Activated naive CD4-positive, alpha-beta T cell treated with anti-CD3 and anti-CD28 coated beads, Interleukin-2, amount 10 ng/mL, durations not matched to agents 7 days and 5 days (primary cell): Measurements from ENCODE around the gene KRT28.

ENCODE experiments used
- CTCF ChIA-PET: fragments of 350-600 bp; sonication (Branson Sonifier 250); formaldehyde crosslinking; loops from one replicate; lab custom pipeline; 2021; ENCODE audit warnings: antibody characterized with exemption; lab: Charles Lee
- DNase-seq: peaks from one replicate; pipeline ENCODE4 v3.0.0-alpha.2; 2020
- H3K27ac Mint-ChIP-seq: one replicate; pipeline ENCODE4 v1.8.0; 2021; ENCODE audit warnings: mild to moderate bottlenecking, moderate library complexity, mixed read lengths
- H3K27me3 Mint-ChIP-seq: one replicate; pipeline ENCODE4 v1.8.0; 2021; ENCODE audit warnings: mild to moderate bottlenecking, mixed read lengths
- H3K36me3 Mint-ChIP-seq: one replicate; pipeline ENCODE4 v1.8.0; 2021; ENCODE audit warnings: mixed read lengths
- H3K4me1 Mint-ChIP-seq: one replicate; pipeline ENCODE4 v1.8.0; 2021; ENCODE audit warnings: mixed read lengths
- H3K4me3 Mint-ChIP-seq: one replicate; pipeline ENCODE4 v1.8.0; 2021; ENCODE audit warnings: mild to moderate bottlenecking, moderate library complexity, mixed read lengths
- H3K9me3 Mint-ChIP-seq: one replicate; pipeline ENCODE4 v1.8.0; 2021; ENCODE audit warnings: mixed read lengths

Gene KRT28, protein sequence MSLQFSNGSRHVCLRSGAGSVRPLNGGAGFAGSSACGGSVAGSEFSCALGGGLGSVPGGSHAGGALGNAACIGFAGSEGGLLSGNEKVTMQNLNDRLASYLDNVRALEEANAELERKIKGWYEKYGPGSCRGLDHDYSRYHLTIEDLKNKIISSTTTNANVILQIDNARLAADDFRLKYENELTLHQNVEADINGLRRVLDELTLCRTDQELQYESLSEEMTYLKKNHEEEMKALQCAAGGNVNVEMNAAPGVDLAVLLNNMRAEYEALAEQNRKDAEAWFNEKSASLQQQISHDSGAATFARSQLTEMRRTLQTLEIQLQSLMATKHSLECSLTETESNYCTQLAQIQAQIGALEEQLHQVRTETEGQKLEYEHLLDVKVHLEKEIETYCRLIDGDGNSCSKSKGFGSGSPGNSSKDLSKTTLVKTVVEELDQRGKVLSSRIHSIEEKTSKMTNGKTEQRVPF

GRCh38 chr17:40799859-40800258, at the start of gene KRT28:
Gene KRT28, minus strand, starts transcription at chr17:40799959. Its CDS starts 66 bp downstream, at chr17:40799893.
- Mint-ChIP-seq H3K4me3 (no peak within 1 kb of the TSS), H3K4me1 (peaks cover 2% of the 10 kb centered on the region), H3K9me3 (no peaks in the 10 kb centered on the region), H3K27ac (no peak within 1 kb of the TSS), H3K36me3 (no peaks in the 10 kb centered on the region), H3K27me3 (peaks cover 38% of the 10 kb centered on the region)
- DNase-seq: no peak
- CTCF ChIA-PET: no interaction called here

DNA sequence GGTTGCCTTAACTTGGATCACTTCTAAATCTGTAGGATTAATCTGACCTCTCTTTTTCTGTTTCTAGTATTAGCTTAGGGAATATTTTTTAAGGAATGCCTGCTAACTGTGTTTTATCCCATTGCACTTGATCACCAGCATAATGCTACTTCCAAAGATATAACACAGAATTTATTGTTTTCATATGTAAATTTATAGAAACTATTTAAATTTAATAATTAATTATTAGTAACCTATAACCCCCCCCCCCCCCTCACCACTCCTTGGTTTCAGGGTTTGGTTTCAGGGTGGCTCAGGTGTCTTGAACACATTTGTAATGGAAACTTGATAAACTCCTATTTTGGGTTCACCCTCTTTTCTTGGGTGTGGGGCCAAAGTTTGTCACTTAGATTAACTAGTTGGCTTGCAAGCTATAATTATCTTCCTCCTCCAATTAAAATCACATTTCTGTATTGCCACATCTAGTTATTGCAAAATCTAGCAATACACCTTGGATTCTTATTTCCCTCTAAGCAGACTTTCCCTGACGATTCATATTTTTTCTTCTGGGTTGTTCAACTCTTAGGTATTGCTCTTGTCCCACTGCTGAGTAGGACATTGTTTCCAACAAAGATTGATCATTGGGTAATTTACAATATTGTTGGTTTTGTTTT, 49.0 kb upstream of the KRT28 start:
- Mint-ChIP-seq H3K27me3 (peaks cover 19% of the 10 kb centered on the region), H3K27ac (no peak overlapping the region), H3K9me3 (no peaks in the 10 kb centered on the region), H3K36me3 (no peaks in the 10 kb centered on the region), H3K4me3 (no peak overlapping the region), H3K4me1 (no peaks in the 10 kb centered on the region)
- DNase-seq: no peak
- CTCF ChIA-PET: no interaction called here

- CTCF ChIA-PET: interaction anchor here (0.6 to 1.3 kb wide), 2 partner anchors 13 to 228 kb away, joined by 3 read pairs; no protein-coding TSS in a partner anchor
- no peak overlapping the region for H3K4me3 Mint-ChIP-seq
- no peaks in the 10 kb centered on the region for H3K9me3 Mint-ChIP-seq
- H3K27me3 Mint-ChIP-seq: peaks cover 17% of the 10 kb centered on the region
- no peaks in the 10 kb centered on the region for H3K4me1 Mint-ChIP-seq
- no peak for DNase-seq
- H3K36me3 Mint-ChIP-seq: no peaks in the 10 kb centered on the region
- no peak overlapping the region for H3K27ac Mint-ChIP-seq
Observed at GRCh38 chr17:40846515-40847144, 46.9 kb upstream of the KRT28 start.

GRCh38 chr17:40844671-40845107, 44.9 kb upstream of the KRT28 start:
- CTCF ChIA-PET: no interaction called here
- Mint-ChIP-seq H3K27ac (no peak overlapping the region), H3K9me3 (no peaks in the 10 kb centered on the region), H3K4me1 (no peaks in the 10 kb centered on the region), H3K36me3 (no peaks in the 10 kb centered on the region), H3K27me3 (peaks cover 15% of the 10 kb centered on the region), H3K4me3 (no peak overlapping the region)
- no peak for DNase-seq

- H3K27ac Mint-ChIP-seq: no peak overlapping the region
- no peaks in the 10 kb centered on the region for H3K9me3 Mint-ChIP-seq
- H3K4me3 Mint-ChIP-seq: no peak overlapping the region
- peaks cover 15% of the 10 kb centered on the region for H3K27me3 Mint-ChIP-seq
- CTCF ChIA-PET: interaction anchor here (0.7 to 1.2 kb wide), 2 partner anchors 13 to 15 kb away, joined by 3 to 4 read pairs; no protein-coding TSS in a partner anchor
- no peaks in the 10 kb centered on the region for H3K36me3 Mint-ChIP-seq
- no peaks in the 10 kb centered on the region for H3K4me1 Mint-ChIP-seq
- no peak for DNase-seq
Observed at GRCh38 chr17:40843242-40843641, 43.5 kb upstream of the KRT28 start.

- no peak overlapping the region for H3K4me3 Mint-ChIP-seq
- H3K4me1 Mint-ChIP-seq: no peaks in the 10 kb centered on the region
- no peaks in the 10 kb centered on the region for H3K9me3 Mint-ChIP-seq
- CTCF ChIA-PET: no interaction called here
- H3K27ac Mint-ChIP-seq: no peak overlapping the region
- no peak for DNase-seq
- peaks cover 15% of the 10 kb centered on the region for H3K27me3 Mint-ChIP-seq
- no peaks in the 10 kb centered on the region for H3K36me3 Mint-ChIP-seq
Observed at GRCh38 chr17:40841246-40841645, 41.5 kb upstream of the KRT28 start.

DNA sequence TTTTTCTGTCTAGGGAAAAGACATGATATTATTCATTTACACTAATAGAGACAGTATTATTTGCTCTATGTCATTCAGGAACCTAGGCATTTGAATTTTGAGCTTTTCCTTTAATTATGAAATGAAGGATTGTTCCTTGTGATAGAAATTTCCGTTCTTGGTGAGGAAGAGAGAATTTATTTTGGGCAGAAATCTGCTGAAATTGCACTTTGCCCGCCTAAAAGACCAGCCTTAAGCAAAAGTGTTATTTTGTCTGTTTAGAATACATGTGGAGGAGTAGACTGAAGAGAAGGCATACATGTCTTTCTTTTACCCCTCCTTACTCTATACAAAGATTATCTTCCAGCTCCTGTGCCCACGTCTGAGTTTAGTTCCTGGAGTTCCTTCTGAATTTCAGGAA, 39.4 kb upstream of the KRT28 start:
- CTCF ChIA-PET: no interaction called here
- H3K4me3 Mint-ChIP-seq: no peak overlapping the region
- H3K27ac Mint-ChIP-seq: no peak overlapping the region
- no peaks in the 10 kb centered on the region for H3K27me3 Mint-ChIP-seq
- no peaks in the 10 kb centered on the region for H3K4me1 Mint-ChIP-seq
- H3K36me3 Mint-ChIP-seq: no peaks in the 10 kb centered on the region
- no peak for DNase-seq
- H3K9me3 Mint-ChIP-seq: no peaks in the 10 kb centered on the region

DNA sequence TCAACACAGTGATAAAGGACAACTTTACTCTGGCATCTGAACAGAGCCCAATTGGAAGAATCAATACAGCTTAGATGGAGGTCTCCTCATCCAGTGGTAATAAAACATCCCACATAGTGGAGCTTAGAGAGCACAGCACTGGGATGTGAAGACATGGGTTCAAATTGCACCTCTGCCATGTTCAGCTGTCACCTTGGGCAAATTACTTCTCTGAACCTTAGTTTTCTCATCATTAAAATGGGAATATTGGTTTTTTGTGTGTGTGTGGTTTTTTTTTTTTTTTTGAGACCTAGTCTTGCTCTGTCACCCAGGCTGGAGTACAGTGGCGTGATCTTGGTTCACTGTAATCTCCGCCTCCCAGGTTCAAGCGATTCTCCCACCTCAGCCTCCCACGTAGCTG, 36.3 kb upstream of the KRT28 start:
- Mint-ChIP-seq H3K4me1 (peaks cover 3% of the 10 kb centered on the region), H3K27me3 (no peaks in the 10 kb centered on the region), H3K27ac (no peak overlapping the region), H3K4me3 (no peak overlapping the region), H3K36me3 (no peaks in the 10 kb centered on the region), H3K9me3 (no peaks in the 10 kb centered on the region)
- CTCF ChIA-PET: interaction anchor here (1.4 kb wide), 1 partner anchor 17 kb away, joined by 3 read pairs; no protein-coding TSS in a partner anchor
- DNase-seq: no peak

GRCh38 chr17:40833882-40834281, 34.1 kb upstream of the KRT28 start:
- H3K27ac Mint-ChIP-seq: no peak overlapping the region
- no peak overlapping the region for H3K4me3 Mint-ChIP-seq
- H3K4me1 Mint-ChIP-seq: peaks cover 3% of the 10 kb centered on the region
- CTCF ChIA-PET: no interaction called here
- H3K9me3 Mint-ChIP-seq: no peaks in the 10 kb centered on the region
- peaks cover 2% of the 10 kb centered on the region for H3K36me3 Mint-ChIP-seq
- DNase-seq: no peak
- no peaks in the 10 kb centered on the region for H3K27me3 Mint-ChIP-seq

- Mint-ChIP-seq H3K27ac (no peak overlapping the region), H3K4me1 (peaks cover 6% of the 10 kb centered on the region), H3K9me3 (no peaks in the 10 kb centered on the region), H3K36me3 (peaks cover 2% of the 10 kb centered on the region), H3K4me3 (no peak overlapping the region), H3K27me3 (no peaks in the 10 kb centered on the region)
- DNase-seq: no peak
- CTCF ChIA-PET: no interaction called here
Observed at GRCh38 chr17:40832840-40833239, 33.1 kb upstream of the KRT28 start.

- DNase-seq: no peak
- Mint-ChIP-seq H3K27ac (no peak overlapping the region), H3K9me3 (no peaks in the 10 kb centered on the region), H3K27me3 (no peaks in the 10 kb centered on the region), H3K36me3 (peaks cover 2% of the 10 kb centered on the region), H3K4me3 (no peak overlapping the region), H3K4me1 (peaks cover 12% of the 10 kb centered on the region)
- CTCF ChIA-PET: no interaction called here
Observed at GRCh38 chr17:40830085-40830776, 30.5 kb upstream of the KRT28 start.

DNA sequence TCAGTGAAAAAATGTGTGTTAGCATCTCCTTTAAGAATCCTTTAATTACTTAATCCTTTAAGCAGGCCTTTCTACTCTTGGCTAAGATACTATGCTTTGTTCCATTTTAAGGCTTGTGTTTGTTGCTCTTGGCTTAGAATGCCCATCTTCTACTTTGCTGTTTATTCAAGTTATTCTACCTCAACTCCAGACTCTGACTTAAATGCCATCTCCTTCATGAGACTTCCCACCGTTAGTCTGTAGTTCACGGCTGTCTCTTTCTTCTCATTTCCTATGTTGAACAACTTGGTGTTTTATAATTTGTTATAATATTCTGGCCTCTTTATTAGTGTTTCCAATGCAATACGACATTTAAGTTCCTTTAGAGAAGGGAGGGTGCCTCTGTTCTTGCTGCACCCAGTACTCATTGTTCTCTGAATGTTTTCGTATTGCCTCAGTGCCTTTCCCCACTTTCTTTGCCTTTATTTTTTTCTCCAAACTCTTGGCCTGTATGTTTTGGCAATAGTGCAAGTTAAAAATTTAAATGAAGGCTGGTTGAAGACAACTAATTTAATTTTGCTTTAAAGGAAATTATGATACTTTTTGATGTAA, 28.8 kb upstream of the KRT28 start:
- no peaks in the 10 kb centered on the region for H3K9me3 Mint-ChIP-seq
- no peak overlapping the region for H3K27ac Mint-ChIP-seq
- H3K4me1 Mint-ChIP-seq: peaks cover 15% of the 10 kb centered on the region
- H3K36me3 Mint-ChIP-seq: peaks cover 2% of the 10 kb centered on the region
- DNase-seq: no peak
- CTCF ChIA-PET: interaction anchor here (0.7 to 1.1 kb wide), 2 partner anchors 15 to 834 kb away, joined by 3 to 4 read pairs; no protein-coding TSS in a partner anchor
- no peaks in the 10 kb centered on the region for H3K27me3 Mint-ChIP-seq
- no peak overlapping the region for H3K4me3 Mint-ChIP-seq

GRCh38 chr17:40827746-40828453, 28.1 kb upstream of the KRT28 start:
- DNase-seq: no peak
- H3K9me3 Mint-ChIP-seq: no peaks in the 10 kb centered on the region
- no peak overlapping the region for H3K4me3 Mint-ChIP-seq
- no peaks in the 10 kb centered on the region for H3K27me3 Mint-ChIP-seq
- H3K4me1 Mint-ChIP-seq: peaks cover 12% of the 10 kb centered on the region
- CTCF ChIA-PET: interaction anchor here (0.7 to 1.1 kb wide), 2 partner anchors 16 to 835 kb away, joined by 3 to 4 read pairs; no protein-coding TSS in a partner anchor
- no peak overlapping the region for H3K27ac Mint-ChIP-seq
- peaks cover 2% of the 10 kb centered on the region for H3K36me3 Mint-ChIP-seq
